ENCODE measurements around the gene GALM. TPM values are rescaled to one million over a fixed set of nuclear protein-coding genes. Genes with fewer than 3 reads are reported as not detected.
"Not testable (repeated sequence)": the region's sequence is repeated elsewhere in the genome, so short reads cannot be mapped to it uniquely, and the experiment has no call there.

GALM gene
- total RNA-seq, 3 donors from 2014 or later, result 35.2 to 77.9 (median 58.8) TPM

- Mint-ChIP-seq H3K36me3 (ENCODE audit: insufficient read depth) (peaks cover 46% of the 10 kb centered on the region), H3K9me3 (no peaks in the 10 kb centered on the region), H3K4me1 (ENCODE audit: low read depth) (peaks cover 61% of the 10 kb centered on the region), H3K27me3 (ENCODE audit: low read depth) (no peaks in the 10 kb centered on the region), H3K4me3 (peak overlapping the region; percentile 71)
- DNase-seq (no peak), ATAC-seq (peak; percentile 86 to 87)
Measured at GRCh38 chr2:38682008-38682575, 16.2 kb downstream of the GALM start.

- H3K27me3 Mint-ChIP-seq (ENCODE audit: low read depth); H3K9me3 Mint-ChIP-seq; DNase-seq: not testable (repeated sequence)
- peaks cover 56% of the 10 kb centered on the region for H3K4me1 Mint-ChIP-seq (ENCODE audit: low read depth)
- H3K36me3 Mint-ChIP-seq (ENCODE audit: insufficient read depth), result peaks cover 41% of the 10 kb centered on the region
- ATAC-seq, result peak; percentile 52 to 53
- peak overlapping the region; percentile 71 for H3K4me3 Mint-ChIP-seq
Measured at GRCh38 chr2:38682620-38683019, 16.7 kb downstream of the GALM start.

DNA sequence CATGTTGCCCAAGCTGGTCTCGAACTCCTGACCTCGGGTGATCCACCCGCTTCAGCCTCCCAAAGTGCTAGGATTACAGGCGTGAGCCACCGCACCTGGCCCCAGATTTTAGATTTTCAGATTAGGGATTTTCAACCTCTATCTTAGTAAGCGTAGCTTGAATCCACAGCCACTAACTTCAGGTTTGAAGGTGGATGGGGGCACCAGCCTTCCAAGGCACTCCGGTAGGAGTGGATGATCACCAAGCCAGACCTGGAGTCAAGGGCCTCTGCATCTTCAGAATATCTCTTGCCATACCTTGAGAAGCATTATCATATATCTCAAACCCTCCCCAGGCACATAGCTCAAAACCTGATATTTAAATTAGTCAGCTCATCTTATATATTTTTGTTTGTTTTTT lies 17.9 kb downstream of the GALM start:
- DNase-seq (no peak), ATAC-seq (no peak)
- H3K27me3 Mint-ChIP-seq (ENCODE audit: low read depth), result no peaks in the 10 kb centered on the region
- no peak overlapping the region for H3K4me3 Mint-ChIP-seq
- peaks cover 42% of the 10 kb centered on the region for H3K36me3 Mint-ChIP-seq (ENCODE audit: insufficient read depth)
- no peaks in the 10 kb centered on the region for H3K9me3 Mint-ChIP-seq
- peaks cover 52% of the 10 kb centered on the region for H3K4me1 Mint-ChIP-seq (ENCODE audit: low read depth)

- Mint-ChIP-seq H3K36me3 (ENCODE audit: insufficient read depth) (peaks cover 43% of the 10 kb centered on the region), H3K9me3 (no peaks in the 10 kb centered on the region), H3K4me1 (ENCODE audit: low read depth) (peaks cover 54% of the 10 kb centered on the region), H3K27me3 (ENCODE audit: low read depth) (no peaks in the 10 kb centered on the region), H3K4me3 (no peak overlapping the region)
- ATAC-seq (no peak), DNase-seq (no peak)
Measured at GRCh38 chr2:38685116-38685735, 19.3 kb downstream of the GALM start.

DNA sequence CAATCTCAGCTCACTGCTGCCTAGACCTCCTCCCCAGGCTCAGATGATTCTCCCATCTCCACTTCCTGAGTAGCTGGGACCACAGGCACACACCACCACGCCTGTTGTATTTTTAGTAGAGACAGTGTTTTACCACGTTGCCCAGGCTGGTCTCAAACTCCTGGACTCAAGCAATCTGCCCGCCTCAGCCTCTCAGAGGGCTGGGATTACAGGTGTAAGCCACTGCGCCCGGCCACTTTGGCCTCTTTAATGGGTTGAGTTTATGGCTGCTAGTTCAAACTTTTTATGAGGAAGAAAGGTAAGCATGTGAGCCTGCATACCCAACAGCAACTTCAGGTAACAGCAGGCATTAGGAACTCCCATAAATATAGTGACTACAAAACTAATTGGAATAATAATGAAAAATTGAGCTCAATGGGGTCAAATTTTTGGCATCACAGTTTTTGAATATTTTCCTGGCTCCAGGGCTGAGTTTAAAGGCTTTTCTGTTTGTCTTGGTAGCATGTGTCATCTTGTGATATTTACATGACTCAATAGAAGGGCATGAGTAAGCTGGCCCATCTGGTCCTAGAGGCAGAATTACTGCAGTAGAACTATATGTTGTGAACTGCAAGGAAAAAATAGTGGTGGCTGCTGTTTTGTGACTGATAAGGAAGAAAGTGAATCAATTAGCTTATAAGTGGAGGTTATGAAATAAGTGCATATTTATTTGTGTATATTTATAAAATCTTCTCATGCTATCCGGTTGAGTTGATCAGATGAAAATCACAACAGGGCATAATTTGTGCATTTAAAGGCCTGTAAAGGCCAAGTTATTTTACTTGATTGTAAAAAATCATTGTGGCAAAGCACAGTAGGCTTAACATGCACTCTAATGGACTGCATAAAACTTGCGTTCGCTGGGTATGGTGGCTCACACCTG lies 24.8 kb downstream of the GALM start:
- ATAC-seq, result peak; percentile 96 to 98
- Mint-ChIP-seq H3K36me3 (ENCODE audit: insufficient read depth) (peaks cover 36% of the 10 kb centered on the region), H3K27me3 (ENCODE audit: low read depth) (no peaks in the 10 kb centered on the region), H3K4me3 (no peak overlapping the region), H3K4me1 (ENCODE audit: low read depth) (peaks cover 49% of the 10 kb centered on the region), H3K9me3 (no peaks in the 10 kb centered on the region)
- no peak for DNase-seq

- no peak for DNase-seq
- Mint-ChIP-seq H3K9me3 (no peaks in the 10 kb centered on the region), H3K4me3 (no peak overlapping the region), H3K4me1 (ENCODE audit: low read depth) (peaks cover 48% of the 10 kb centered on the region), H3K27me3 (ENCODE audit: low read depth) (no peaks in the 10 kb centered on the region), H3K36me3 (ENCODE audit: insufficient read depth) (peaks cover 34% of the 10 kb centered on the region)
- ATAC-seq, result no peak
Measured at GRCh38 chr2:38691994-38692393, 26.1 kb downstream of the GALM start.

GRCh38 chr2:38692636-38693318 lies 26.9 kb downstream of the GALM start:
- Mint-ChIP-seq H3K4me3 (no peak overlapping the region), H3K9me3 (no peaks in the 10 kb centered on the region), H3K4me1 (ENCODE audit: low read depth) (peaks cover 56% of the 10 kb centered on the region), H3K27me3 (ENCODE audit: low read depth) (no peaks in the 10 kb centered on the region), H3K36me3 (ENCODE audit: insufficient read depth) (peaks cover 38% of the 10 kb centered on the region)
- no peak for ATAC-seq
- no peak for DNase-seq

GRCh38 chr2:38697116-38697840 lies 31.4 kb downstream of the GALM start:
- Mint-ChIP-seq H3K9me3 (peaks cover 3% of the 10 kb centered on the region), H3K27me3 (ENCODE audit: low read depth) (no peaks in the 10 kb centered on the region), H3K4me3 (peak overlapping the region; percentile 53), H3K4me1 (ENCODE audit: low read depth) (peaks cover 62% of the 10 kb centered on the region), H3K36me3 (ENCODE audit: insufficient read depth) (peaks cover 23% of the 10 kb centered on the region)
- ATAC-seq (peak; percentile 60 to 66), DNase-seq (no peak)

DNA sequence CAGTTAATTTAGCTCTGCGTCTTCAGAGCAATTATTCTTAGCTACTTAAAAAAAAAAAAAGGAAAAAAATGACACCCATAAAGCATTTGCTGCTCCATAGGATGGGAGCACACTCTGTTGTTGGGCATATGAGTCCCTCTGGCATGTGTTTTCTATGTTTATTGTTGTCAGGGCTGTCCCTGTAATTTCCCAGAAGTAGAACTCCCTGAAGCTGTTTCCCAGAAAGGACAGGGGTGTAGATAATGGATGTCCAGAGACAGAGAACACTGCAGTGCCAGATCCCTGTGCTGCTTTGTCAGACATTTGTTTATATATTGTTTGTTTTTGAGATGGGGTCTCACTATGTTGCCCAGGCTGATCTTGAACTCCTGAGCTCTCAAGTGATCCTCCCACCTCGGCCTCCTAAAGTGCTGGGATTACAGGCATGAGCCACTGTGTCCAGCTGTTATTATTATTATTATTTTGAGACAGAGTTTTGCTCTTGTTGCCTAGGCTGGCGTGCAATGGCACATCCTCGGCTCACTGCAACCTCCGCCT lies 32.6 kb downstream of the GALM start:
- peaks cover 3% of the 10 kb centered on the region for H3K9me3 Mint-ChIP-seq
- DNase-seq (no peak), ATAC-seq (no peak)
- peaks cover 20% of the 10 kb centered on the region for H3K36me3 Mint-ChIP-seq (ENCODE audit: insufficient read depth)
- no peak overlapping the region for H3K4me3 Mint-ChIP-seq
- peaks cover 56% of the 10 kb centered on the region for H3K4me1 Mint-ChIP-seq (ENCODE audit: low read depth)
- no peaks in the 10 kb centered on the region for H3K27me3 Mint-ChIP-seq (ENCODE audit: low read depth)

GRCh38 chr2:38700113-38700785 lies 34.3 kb downstream of the GALM start:
- peak in 1 of 2 donors; percentile 52 for ATAC-seq
- peaks cover 21% of the 10 kb centered on the region for H3K36me3 Mint-ChIP-seq (ENCODE audit: insufficient read depth)
- peaks cover 53% of the 10 kb centered on the region for H3K4me1 Mint-ChIP-seq (ENCODE audit: low read depth)
- no peaks in the 10 kb centered on the region for H3K27me3 Mint-ChIP-seq (ENCODE audit: low read depth)
- DNase-seq, result no peak
- H3K4me3 Mint-ChIP-seq, result peak overlapping the region; percentile 50
- peaks cover 3% of the 10 kb centered on the region for H3K9me3 Mint-ChIP-seq

DNA sequence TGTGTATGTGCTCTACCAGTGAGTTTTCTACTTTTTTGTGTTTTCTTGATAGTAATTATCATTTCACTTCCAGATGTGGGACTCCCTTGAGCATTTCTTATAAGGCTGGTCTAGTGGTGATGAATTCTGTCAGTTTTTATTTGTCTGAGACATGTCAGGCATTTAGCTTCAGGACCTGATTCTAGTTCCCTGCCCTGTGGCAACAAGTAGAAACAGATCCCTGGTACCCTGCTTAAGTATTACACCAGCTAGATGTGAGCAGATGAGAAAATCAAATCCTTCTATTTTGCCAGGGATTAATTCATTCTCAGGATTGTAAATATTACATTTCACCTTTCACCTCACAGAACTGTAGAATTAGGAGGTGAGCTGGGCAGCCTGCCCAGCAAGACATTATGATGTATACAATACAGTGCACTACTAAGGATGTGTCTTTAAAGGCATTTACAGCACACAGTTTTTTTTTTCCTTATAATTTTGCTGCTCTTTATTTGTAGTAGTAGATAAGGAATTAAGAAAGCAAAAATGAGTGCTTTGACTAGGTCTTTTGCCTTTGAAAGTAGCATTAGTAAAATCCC lies 35.1 kb downstream of the GALM start:
- Mint-ChIP-seq H3K4me1 (ENCODE audit: low read depth) (peaks cover 56% of the 10 kb centered on the region), H3K36me3 (ENCODE audit: insufficient read depth) (peaks cover 23% of the 10 kb centered on the region), H3K9me3 (peaks cover 3% of the 10 kb centered on the region), H3K27me3 (ENCODE audit: low read depth) (no peaks in the 10 kb centered on the region), H3K4me3 (peak overlapping the region; percentile 50)
- DNase-seq (no peak), ATAC-seq (no peak)

- H3K4me1 Mint-ChIP-seq (ENCODE audit: low read depth), result peaks cover 55% of the 10 kb centered on the region
Measured at GRCh38 chr2:38701542-38701941, 35.6 kb downstream of the GALM start.

DNA sequence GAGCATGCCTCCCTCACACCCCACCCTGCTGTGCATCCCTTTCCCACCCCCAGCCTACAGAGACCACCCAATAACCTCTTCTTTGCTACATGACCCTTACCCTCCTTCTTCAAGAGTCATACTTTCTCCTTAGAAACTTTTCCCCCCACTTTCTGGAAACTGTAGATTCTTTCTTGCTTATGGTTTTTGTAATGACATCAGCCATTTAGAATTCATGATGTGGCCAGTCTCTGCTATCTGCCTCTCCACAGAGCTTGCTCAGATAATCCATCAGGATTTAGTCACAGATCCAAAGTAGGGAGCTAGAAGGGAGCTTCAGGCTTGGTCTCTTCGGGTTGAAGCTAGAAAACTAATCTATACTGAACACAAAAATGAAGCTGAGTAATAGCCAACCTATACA lies 36.5 kb downstream of the GALM start:
- DNase-seq (no peak), ATAC-seq (no peak)
- H3K4me1 Mint-ChIP-seq (ENCODE audit: low read depth), result peaks cover 57% of the 10 kb centered on the region
- no peaks in the 10 kb centered on the region for H3K27me3 Mint-ChIP-seq (ENCODE audit: low read depth)
- peak overlapping the region; percentile 41 for H3K4me3 Mint-ChIP-seq
- peaks cover 26% of the 10 kb centered on the region for H3K36me3 Mint-ChIP-seq (ENCODE audit: insufficient read depth)
- peaks cover 3% of the 10 kb centered on the region for H3K9me3 Mint-ChIP-seq

More at GRCh38 chr2:38701542-38701941, 35.6 kb downstream of the GALM start:
- Mint-ChIP-seq H3K27me3 (ENCODE audit: low read depth) (no peaks in the 10 kb centered on the region), H3K9me3 (peaks cover 3% of the 10 kb centered on the region), H3K36me3 (ENCODE audit: insufficient read depth) (peaks cover 23% of the 10 kb centered on the region), H3K4me3 (peak overlapping the region; percentile 47)
- ATAC-seq (no peak), DNase-seq (no peak)
